ENCODE measurements around the gene C10orf95. TPM values are rescaled to one million over a fixed set of nuclear protein-coding genes. Genes with fewer than 3 reads are reported as not detected.

The C10orf95 gene
- total and polyA plus RNA-seq, 11 donors: 0.18 to 0.21 TPM; not detected in 9

DNA sequence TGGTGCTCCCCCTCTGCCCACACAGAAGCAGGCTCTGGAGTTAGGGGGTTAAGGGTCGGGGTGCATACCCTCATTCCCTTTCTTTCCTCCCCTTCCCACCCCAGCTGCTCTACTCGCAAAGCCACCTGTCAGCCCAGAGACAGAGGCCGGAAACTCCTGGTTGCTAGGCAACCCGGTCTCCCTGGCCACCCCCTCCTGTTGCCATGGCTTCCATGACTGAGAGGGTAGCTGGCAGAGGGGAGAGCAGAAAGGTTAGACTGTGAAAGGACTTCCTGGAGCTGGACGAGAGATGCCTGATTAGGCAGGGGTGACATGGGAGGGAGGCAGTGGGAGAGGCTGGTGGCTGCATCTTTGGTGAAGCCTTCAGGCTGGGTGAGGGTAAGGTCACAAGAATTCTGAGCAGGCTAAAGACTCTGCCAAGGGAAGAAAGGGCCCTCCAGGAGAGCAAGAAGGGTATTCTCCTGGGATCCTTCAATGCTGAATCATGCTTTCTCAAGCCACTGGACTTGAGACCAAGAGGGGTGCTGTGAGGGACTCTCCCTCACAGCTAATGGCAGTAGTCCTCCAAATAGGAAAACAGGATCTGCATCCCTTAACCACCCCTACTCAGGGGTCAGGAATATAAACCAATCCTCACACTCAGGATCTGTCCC lies 38.2 kb downstream of the C10orf95 start:
- TF ChIP-seq, protein P1, sequence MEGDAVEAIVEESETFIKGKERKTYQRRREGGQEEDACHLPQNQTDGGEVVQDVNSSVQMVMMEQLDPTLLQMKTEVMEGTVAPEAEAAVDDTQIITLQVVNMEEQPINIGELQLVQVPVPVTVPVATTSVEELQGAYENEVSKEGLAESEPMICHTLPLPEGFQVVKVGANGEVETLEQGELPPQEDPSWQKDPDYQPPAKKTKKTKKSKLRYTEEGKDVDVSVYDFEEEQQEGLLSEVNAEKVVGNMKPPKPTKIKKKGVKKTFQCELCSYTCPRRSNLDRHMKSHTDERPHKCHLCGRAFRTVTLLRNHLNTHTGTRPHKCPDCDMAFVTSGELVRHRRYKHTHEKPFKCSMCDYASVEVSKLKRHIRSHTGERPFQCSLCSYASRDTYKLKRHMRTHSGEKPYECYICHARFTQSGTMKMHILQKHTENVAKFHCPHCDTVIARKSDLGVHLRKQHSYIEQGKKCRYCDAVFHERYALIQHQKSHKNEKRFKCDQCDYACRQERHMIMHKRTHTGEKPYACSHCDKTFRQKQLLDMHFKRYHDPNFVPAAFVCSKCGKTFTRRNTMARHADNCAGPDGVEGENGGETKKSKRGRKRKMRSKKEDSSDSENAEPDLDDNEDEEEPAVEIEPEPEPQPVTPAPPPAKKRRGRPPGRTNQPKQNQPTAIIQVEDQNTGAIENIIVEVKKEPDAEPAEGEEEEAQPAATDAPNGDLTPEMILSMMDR (IDR thresholded peaks at IDR 0.05): no peak
- no peak for TF ChIP-seq POLR2A (IDR thresholded peaks at IDR 0.05)
- WGBS, 4 donors: 13 to 24% (median 15%) methylated on average over 5 of the region's 5 CpGs
- no peak overlapping the region for H3K27ac ChIP-seq
- H3K4me3 ChIP-seq: no peak overlapping the region
- intact Hi-C loops (cut with DNase I): loop anchor here in 1 of 10 donors (10.0 kb wide), 1 partner anchor 248 kb away; no protein-coding TSS in a partner anchor
- H3K27me3 ChIP-seq: peaks cover 28 to 94% (median 55%) of the 10 kb centered on the region in 9 donors
- H3K4me1 ChIP-seq: peaks cover 0 to 26% (median 9%) of the 10 kb centered on the region in 12 donors
- DNase-seq (no peak), ATAC-seq (no peak)
- no peaks in the 10 kb centered on the region for H3K9me3 ChIP-seq
- no peaks in the 10 kb centered on the region for H3K36me3 ChIP-seq

DNA sequence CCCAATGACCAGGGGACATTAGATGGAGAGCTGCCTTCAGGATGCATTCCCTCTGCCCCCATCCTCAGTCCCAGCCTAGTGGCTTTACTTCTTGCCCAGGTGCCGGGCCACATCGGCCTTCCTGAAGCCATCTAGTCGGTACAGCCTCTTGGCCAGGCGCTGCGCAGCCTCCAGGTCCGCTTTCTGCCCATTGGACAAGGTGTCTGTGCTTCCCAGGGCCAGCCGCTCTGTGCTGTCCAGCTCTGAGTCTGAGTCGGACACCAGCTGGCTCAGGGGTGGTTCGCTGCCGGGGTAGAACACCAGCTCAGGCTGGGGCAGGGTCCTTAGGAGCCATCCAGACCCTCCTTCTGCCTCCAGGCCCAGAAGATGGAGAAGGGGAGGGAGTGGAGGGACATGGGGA lies 39.0 kb downstream of the C10orf95 start:
- no peaks in the 10 kb centered on the region for H3K36me3 ChIP-seq
- H3K4me1 ChIP-seq: peaks cover 0 to 26% (median 9%) of the 10 kb centered on the region in 12 donors
- 85 to 100% (median 90%) methylated on average over 2 to 10 of the region's 10 CpGs for WGBS, 4 donors
- H3K27ac ChIP-seq: no peak overlapping the region
- DNase-seq (no peak), ATAC-seq (no peak)
- TF ChIP-seq, protein P1 (IDR thresholded peaks at IDR 0.05): no peak
- no peak for TF ChIP-seq POLR2A (IDR thresholded peaks at IDR 0.05)
- H3K27me3 ChIP-seq: peaks cover 28 to 95% (median 49%) of the 10 kb centered on the region in 9 donors
- intact Hi-C loops (cut with DNase I): loop anchor here in 1 of 10 donors (10.0 kb wide), 1 partner anchor 247 kb away; no protein-coding TSS in a partner anchor
- H3K9me3 ChIP-seq: no peaks in the 10 kb centered on the region
- no peak overlapping the region for H3K4me3 ChIP-seq

DNA sequence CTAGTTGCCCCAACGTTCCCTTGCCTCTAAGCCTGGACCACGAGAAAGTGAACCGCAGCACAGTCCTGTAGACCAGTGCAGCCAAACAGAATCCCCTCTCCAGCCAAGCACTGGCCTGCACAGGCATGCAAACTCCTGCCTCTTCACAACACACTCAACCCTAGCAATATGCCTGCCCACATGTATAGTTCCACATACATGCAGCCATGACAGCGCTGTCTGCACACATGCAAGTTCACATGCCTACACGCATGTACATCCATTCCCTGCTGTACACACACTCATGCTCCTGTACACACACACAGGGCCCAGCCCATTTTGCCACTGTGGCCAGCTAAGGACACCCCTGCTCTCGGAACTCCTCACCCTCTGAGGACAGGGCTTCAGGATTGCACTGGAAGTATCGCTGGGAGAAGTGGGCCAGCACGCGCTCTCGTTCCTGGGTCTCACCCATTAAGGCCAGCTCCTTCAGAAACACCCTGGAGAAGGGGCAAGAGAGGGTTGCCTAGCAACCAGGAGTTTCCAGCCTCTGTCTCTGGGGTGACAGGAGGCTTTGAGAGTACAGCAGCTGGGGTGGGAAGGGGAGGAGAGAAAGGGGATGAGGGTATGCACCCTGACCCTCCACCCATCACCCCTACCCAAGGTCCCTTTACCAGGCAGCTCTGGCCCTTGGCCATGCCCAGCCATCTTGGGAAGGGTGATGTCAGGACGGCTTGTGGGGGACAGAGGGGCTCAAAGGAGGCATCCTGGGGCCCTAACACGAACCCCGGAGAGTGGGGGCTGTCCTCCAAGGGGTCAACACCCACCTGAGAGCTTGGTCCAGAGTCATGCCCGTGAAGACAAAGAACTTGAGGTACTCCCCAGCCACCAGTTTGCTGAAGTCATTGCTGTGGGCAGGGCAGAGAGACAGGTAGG lies 39.7 kb downstream of the C10orf95 start:
- DNase-seq: no peak
- Histone ChIP-seq H3K27me3 (peaks cover 28 to 89% (median 49%) of the 10 kb centered on the region in 9 donors), H3K4me3 (no peak overlapping the region), H3K4me1 (peaks cover 0 to 26% (median 9%) of the 10 kb centered on the region in 12 donors), H3K36me3 (no peaks in the 10 kb centered on the region), H3K9me3 (no peaks in the 10 kb centered on the region), H3K27ac (peak overlapping the region in 1 of 12 donors; percentile 99)
- ATAC-seq: no peak
- 76 to 82% (median 81%) methylated on average over 12 to 14 of the region's 14 CpGs for WGBS, 4 donors
- no peak for TF ChIP-seq POLR2A (IDR thresholded peaks at IDR 0.05)
- TF ChIP-seq, protein P1 (IDR thresholded peaks at IDR 0.05): no peak
- intact Hi-C loops (cut with DNase I): loop anchor here in 1 of 10 donors (10.0 kb wide), 1 partner anchor 247 kb away; no protein-coding TSS in a partner anchor

All from heart left ventricle (tissue), 16 donors.